HepG2 (cell line): ENCODE results near the gene PCNX1. TPM values are rescaled to one million over a fixed set of nuclear protein-coding genes. Genes with fewer than 3 reads are reported as not detected.

ENCODE experiments used
- ASH2L ChIP-seq: fragments of 300-600, 200-600 bp; sonication (generic); IDR thresholded peaks from 2 replicates; pipeline ENCODE4 v1.7.0; 2017; ENCODE audit warnings: low read depth, mild to moderate bottlenecking, moderate library complexity, mixed read lengths, low read length; ENCODE audit not compliant: insufficient read length
- IKZF5 ChIP-seq: IDR thresholded peaks from 2 replicates; pipeline ENCODE4 v1.6.1; 2018; ENCODE audit warnings: missing genetic modification reagents, mild to moderate bottlenecking, missing compliant biosample characterization
- JUNB ChIP-seq: sonication (generic); formaldehyde crosslinking; IDR thresholded peaks from 2 replicates; pipeline ENCODE4 v1.8.0; 2022; ENCODE audit warnings: missing genetic modification reagents, mild to moderate bottlenecking, borderline replicate concordance
- MEIS1 ChIP-seq: sonication (generic); formaldehyde crosslinking; IDR thresholded peaks from 2 replicates; pipeline ENCODE4 v1.9.0; 2021; ENCODE audit warnings: mild to moderate bottlenecking, missing genetic modification reagents, moderate library complexity, borderline replicate concordance
- NKX3-1 ChIP-seq: sonication (generic); formaldehyde crosslinking; IDR thresholded peaks from 2 replicates; pipeline ENCODE4 v1.5.0; 2020; ENCODE audit warnings: missing genetic modification reagents
- NR3C1 ChIP-seq: sonication (generic); formaldehyde crosslinking; IDR thresholded peaks from 2 replicates; pipeline ENCODE4 v1.4.0; 2020; ENCODE audit warnings: missing genetic modification reagents
- RARA ChIP-seq: IDR thresholded peaks from 2 replicates; pipeline ENCODE4 v1.6.1; 2016; ENCODE audit warnings: missing genetic modification reagents, missing compliant biosample characterization
- RXRB ChIP-seq: IDR thresholded peaks from 2 replicates; pipeline ENCODE4 v1.6.1; 2016; ENCODE audit warnings: borderline replicate concordance, missing genetic modification reagents, missing compliant biosample characterization
- TCF7 ChIP-seq: sonication (generic); IDR thresholded peaks from 2 replicates; pipeline ENCODE4 v1.6.1; 2016; ENCODE audit warnings: antibody characterized with exemption, low read depth
- TOPORS ChIP-seq: sonication (generic); formaldehyde crosslinking; IDR thresholded peaks from 2 replicates; pipeline ENCODE4 v1.8.0; 2023; ENCODE audit warnings: mild to moderate bottlenecking, missing genetic modification reagents
- ZNF234 ChIP-seq: sonication (generic); formaldehyde crosslinking; conservative IDR thresholded peaks from 2 replicates; pipeline ENCODE4 v1.5.1; 2020; ENCODE audit warnings: mild to moderate bottlenecking, missing genetic modification reagents
- ZNF251 ChIP-seq: sonication (generic); formaldehyde crosslinking; IDR thresholded peaks from 2 replicates; pipeline ENCODE4 v1.9.0; 2021; ENCODE audit warnings: mild to moderate bottlenecking, missing genetic modification reagents
- ZNF383 ChIP-seq: sonication (generic); formaldehyde crosslinking; IDR thresholded peaks from 2 replicates; pipeline ENCODE4 v1.4.0; 2020; ENCODE audit warnings: missing genetic modification reagents, mild to moderate bottlenecking, borderline replicate concordance
- ZNF646 ChIP-seq: sonication (generic); formaldehyde crosslinking; IDR thresholded peaks from 2 replicates; pipeline ENCODE4 v1.9.0; 2021; ENCODE audit warnings: mild to moderate bottlenecking, missing genetic modification reagents
- ZNF775 ChIP-seq: sonication (generic); formaldehyde crosslinking; IDR thresholded peaks from 2 replicates; pipeline ENCODE4 v1.4.0; 2020; ENCODE audit warnings: missing genetic modification reagents, mild to moderate bottlenecking, moderate library complexity, borderline replicate concordance
- polyA plus RNA-seq, 8 experiments: library from polyadenylated mRNA; depleted of rRNA in 3 of 8; stranded (reverse) in 7 of 8; unstranded in 1 of 8; fragments of >200 nt; fragmentation: Illumina TruSeq in 4 of 8; extraction: Trizol in 4 of 8; gene quantifications; 2 replicates each; pipeline versions ENCODE4 v1.2.1 to v1.2.3, GENCODE V29; 2011 to 2016; ENCODE audit warnings: low read depth in 4 of 8, missing spikeins in 1 of 8, mixed read lengths in 1 of 8; ENCODE audit not compliant: insufficient read depth in 1 of 8
- total RNA-seq, 5 experiments: library from RNA; depleted of rRNA; stranded (reverse); fragments of >200 nt; fragmentation: Illumina TruSeq; extraction: Trizol; gene quantifications; 2 replicates each; pipeline ENCODE4 v1.2.3, GENCODE V29; 2016; ENCODE audit warnings: low read depth in 1 of 5
- TF ChIP-seq, protein P1 (sequence below): sonication (generic); formaldehyde crosslinking; IDR thresholded peaks from 2 replicates; pipeline ENCODE4 v1.4.0; 2020; ENCODE audit warnings: mild to moderate bottlenecking, missing genetic modification reagents, borderline replicate concordance

Gene PCNX1
- total and polyA plus RNA-seq, 2 of the 13 experiments (the other 11 are each of a cell fraction or from before 2014, with no cell fraction given): 24.9 to 30.3 TPM

DNA sequence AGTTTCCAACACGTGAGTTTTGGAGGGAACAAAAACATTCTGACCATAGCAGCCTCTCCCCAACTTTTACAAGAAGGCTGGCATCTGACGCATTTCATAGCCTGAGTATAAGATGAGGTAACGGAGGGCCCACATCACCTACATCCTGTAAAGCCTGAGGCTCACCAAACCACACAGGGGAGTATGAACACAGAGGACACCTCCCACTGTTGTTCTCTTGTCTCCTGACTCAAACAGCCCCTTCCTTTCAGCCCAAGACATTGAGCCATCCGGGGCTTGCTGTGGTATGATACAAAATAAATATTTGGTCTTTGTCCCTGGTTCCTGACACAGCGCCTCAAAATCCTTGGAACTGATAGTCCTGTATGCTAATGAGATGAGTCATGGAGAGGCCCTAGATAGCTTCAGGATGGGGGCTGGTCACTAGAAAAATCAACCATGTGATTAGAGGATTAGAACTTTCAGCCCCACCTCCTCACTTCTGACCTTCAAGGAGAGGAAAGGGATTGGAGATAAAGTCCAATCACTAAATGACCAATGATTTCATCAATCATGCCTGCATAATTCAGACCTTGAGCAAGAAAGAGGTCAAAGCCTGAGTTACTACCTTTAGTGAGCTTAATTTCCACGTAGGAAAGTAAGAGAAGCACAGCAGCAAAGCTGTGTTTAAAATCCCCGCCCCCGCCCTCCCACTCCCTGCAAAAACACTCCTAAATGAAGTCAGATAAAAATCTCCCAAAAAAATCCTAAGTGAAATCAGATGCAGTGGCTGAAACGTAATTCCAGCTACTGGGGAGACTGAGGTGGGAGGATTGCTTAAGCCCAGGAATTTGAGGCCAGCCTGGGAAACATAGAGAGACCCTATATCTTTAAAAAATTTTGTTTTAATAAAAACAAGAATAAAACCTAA lies 236.4 kb downstream of the PCNX1 start (continued):
- TF ChIP-seq, protein P1, sequence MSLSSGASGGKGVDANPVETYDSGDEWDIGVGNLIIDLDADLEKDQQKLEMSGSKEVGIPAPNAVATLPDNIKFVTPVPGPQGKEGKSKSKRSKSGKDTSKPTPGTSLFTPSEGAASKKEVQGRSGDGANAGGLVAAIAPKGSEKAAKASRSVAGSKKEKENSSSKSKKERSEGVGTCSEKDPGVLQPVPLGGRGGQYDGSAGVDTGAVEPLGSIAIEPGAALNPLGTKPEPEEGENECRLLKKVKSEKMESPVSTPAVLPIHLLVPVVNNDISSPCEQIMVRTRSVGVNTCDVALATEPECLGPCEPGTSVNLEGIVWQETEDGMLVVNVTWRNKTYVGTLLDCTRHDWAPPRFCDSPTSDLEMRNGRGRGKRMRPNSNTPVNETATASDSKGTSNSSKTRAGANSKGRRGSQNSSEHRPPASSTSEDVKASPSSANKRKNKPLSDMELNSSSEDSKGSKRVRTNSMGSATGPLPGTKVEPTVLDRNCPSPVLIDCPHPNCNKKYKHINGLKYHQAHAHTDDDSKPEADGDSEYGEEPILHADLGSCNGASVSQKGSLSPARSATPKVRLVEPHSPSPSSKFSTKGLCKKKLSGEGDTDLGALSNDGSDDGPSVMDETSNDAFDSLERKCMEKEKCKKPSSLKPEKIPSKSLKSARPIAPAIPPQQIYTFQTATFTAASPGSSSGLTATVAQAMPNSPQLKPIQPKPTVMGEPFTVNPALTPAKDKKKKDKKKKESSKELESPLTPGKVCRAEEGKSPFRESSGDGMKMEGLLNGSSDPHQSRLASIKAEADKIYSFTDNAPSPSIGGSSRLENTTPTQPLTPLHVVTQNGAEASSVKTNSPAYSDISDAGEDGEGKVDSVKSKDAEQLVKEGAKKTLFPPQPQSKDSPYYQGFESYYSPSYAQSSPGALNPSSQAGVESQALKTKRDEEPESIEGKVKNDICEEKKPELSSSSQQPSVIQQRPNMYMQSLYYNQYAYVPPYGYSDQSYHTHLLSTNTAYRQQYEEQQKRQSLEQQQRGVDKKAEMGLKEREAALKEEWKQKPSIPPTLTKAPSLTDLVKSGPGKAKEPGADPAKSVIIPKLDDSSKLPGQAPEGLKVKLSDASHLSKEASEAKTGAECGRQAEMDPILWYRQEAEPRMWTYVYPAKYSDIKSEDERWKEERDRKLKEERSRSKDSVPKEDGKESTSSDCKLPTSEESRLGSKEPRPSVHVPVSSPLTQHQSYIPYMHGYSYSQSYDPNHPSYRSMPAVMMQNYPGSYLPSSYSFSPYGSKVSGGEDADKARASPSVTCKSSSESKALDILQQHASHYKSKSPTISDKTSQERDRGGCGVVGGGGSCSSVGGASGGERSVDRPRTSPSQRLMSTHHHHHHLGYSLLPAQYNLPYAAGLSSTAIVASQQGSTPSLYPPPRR: no peak
- TF ChIP-seq ZNF251 (CRISPR knock-in tag): no peak
- 0 out of 2 replicates have a peak, but pooled peaks have one; percentile 32 for TF ChIP-seq MEIS1
- TF ChIP-seq ZNF234 (CRISPR knock-in tag): no peak
- no peak for TF ChIP-seq NR3C1 (CRISPR knock-in tag)
- peak; percentile 56; the same call in 1 of the 2 replicates for TF ChIP-seq JUNB (CRISPR knock-in tag)
- no peak for TF ChIP-seq ZNF775 (CRISPR knock-in tag)
- TF ChIP-seq ZNF383 (CRISPR knock-in tag): no peak
- no peak for TF ChIP-seq ZNF646
- TF ChIP-seq NKX3-1 (CRISPR knock-in tag): no peak
- 0 out of 2 replicates have a peak, but pooled peaks have one; percentile 26 for TF ChIP-seq IKZF5 (CRISPR knock-in tag)
- TF ChIP-seq RXRB: peak; percentile 20; the same call in 1 of the 2 replicates
- TF ChIP-seq ASH2L: no peak
- 0 out of 2 replicates have a peak, but pooled peaks have one; percentile 11 for TF ChIP-seq TCF7
- no peak for TF ChIP-seq TOPORS
- 0 out of 2 replicates have a peak, but pooled peaks have one; percentile 48 for TF ChIP-seq RARA (CRISPR knock-in tag)
